HG03135 (cell line): ENCODE results near the gene DAB2.

Experiments used
- ATAC-seq: cut with Tn5 transposase; IDR thresholded peaks from one replicate; pipeline ENCODE4 v1.9.1; 2021; ENCODE audit warnings: mild to moderate bottlenecking, moderate library complexity; ENCODE audit not compliant: unreplicated experiment

DAB2 gene

GRCh38 chr5:39448506-39449128 lies 23.8 kb upstream of the DAB2 start:
- ATAC-seq, result no peak

- ATAC-seq, result no peak
Measured at GRCh38 chr5:39447968-39448367, 23.2 kb upstream of the DAB2 start.

- no peak for ATAC-seq
Measured at GRCh38 chr5:39447059-39447458, 22.3 kb upstream of the DAB2 start.

DNA sequence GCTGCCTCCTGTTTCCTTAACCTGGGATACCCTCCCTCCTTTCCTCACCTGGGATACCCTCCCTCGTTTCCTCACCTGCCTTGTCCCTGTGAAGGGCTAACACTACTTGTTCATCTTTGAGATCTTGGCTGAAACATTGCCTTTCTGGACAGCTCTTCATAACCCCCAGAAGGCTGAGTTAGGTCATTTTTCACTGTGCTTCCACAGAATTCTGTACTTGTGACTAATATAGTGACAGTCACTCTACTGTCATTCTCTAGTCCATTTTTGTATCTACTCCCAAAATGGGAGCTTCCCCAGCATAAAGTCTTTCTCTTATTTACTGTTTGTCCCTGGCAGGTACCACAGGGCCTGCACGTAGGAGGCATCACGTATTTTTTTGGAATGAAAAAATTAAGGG lies 21.5 kb upstream of the DAB2 start:
- ATAC-seq, result no peak

DNA sequence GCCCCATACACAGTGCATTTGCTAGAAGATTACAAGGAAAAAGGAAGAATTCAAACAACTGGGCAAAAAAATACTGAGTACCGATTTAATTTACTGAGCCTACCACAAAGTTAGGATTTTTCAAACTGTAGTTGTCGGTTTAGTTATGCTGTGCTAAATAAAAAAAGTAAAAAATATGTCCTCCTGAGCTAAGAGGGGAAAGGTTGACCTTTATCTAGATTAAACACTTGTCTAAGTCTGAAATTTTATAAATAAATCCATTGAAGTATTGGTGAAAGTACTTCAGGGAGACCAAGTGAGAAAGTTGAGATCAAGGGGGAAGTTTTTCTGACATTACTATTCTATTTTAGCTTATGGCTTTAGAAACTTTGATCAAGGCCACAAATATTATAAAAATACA lies 19.1 kb upstream of the DAB2 start:
- ATAC-seq, result no peak

DNA sequence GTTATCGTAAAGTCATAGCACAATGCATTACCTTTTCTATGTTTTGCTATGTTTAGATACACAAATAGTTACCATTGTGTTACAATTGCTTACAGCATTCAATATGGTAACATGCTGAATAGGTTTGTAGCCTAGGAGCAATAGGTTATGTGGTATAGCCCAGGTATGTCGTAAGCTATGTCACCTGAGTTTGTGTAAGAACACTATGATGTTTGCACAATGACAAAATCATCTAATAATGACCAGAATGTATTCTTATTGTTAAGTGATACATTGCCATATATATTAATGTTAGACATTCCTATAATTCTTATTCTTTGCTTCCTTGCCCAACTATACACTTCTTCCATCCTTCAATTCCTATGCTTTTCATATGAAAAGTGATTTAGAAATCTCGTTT lies 18.2 kb upstream of the DAB2 start:
- no peak for ATAC-seq

DNA sequence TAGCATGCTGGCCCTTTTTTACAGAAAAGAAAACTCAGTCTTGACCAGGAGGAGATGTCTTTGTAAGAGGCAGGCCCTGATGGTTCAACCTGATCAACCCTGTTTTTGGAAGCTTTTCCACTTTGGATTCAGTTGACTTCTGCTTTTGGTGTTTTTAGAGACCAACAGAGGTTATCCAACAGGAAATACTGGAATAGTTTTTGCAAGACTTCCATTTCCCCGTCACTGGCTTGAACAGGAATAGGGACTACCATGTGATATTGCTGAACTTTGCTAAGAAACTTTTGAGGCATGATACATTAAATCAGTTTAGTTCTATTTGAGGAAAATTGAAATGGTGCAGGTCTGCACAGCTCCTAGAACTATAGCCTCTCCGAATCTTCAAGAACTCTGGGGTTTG lies 17.1 kb upstream of the DAB2 start:
- ATAC-seq, result no peak

DNA sequence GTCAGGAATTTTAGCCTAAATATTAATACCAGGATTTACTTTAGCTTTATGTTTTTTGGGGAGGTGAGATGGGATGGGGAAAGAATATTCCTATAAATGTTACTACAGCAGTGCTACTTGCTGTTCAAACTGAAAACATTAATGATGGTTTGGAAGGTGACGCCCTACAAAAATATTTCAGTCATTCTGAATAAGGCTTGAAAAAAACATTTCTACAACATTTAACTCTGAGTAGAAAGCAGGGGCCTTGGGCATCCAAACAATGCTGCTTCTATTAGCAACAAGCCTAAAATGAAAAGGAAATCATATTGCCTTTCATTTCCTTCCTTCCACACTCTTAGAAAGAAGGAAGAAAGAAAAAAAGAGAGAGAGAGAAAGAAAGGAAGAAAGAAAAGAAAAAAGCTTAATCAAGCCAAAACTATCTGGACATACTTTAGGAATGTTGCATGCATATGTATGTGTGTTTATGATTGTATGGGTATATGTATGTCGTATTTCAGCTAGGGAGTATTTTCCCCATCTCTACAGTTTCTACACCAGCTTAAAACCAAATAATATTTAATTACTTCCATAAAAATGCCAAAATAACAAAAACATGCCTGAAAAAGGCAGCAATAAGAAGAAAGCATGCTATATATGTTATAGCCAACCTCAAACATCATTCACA lies 16.3 kb upstream of the DAB2 start:
- no peak for ATAC-seq

- ATAC-seq, result no peak
Measured at GRCh38 chr5:39440192-39440957, 15.6 kb upstream of the DAB2 start.

DNA sequence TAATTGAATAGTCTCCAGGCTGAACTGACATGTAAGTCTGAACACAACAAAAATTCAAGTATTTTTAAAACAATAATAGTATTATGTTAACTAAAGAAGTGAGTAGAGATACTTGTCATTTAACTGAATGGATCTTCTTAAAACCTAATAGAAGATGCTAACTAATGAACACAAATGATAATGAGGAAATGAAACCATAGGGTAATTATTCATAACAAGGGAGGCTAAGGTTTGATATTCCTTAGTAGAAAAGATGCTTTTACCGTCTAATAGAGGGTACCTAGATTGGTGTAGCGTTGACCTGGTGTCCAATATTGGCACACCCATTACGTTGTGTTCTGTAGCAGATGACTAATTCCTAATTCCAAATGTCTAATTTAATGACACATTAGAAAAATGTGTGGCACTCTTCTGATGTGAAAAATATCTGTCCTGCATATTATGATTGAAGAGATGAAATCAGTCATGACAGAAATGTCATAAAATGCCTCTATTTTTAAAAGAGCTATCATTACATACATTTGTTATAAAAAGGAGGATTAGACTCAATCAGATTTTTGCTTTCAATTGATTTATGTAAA lies 14.9 kb upstream of the DAB2 start:
- ATAC-seq, result no peak

- no peak for ATAC-seq
Measured at GRCh38 chr5:39437467-39437866, 12.7 kb upstream of the DAB2 start.

DNA sequence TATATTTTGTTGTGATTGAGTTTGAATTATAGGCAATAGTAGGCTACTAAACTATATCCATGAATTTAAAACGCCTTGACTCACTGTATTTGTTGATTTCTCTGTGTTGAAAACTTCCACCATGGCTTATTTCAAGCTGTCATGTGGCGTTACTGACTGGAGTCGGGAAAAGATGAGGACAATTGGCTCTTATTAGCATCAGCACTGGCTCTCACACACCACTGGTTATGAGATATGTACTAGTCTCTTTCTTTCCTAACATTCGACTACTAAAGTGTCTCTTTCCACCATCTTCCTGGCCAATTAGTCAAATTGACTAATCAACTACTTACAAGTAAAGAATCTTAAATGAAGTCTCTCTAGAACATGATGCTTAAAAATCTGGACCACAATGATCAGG lies 9.1 kb upstream of the DAB2 start:
- ATAC-seq, result no peak

GRCh38 chr5:39432696-39433530 lies 8.1 kb upstream of the DAB2 start:
- ATAC-seq, result no peak

DNA sequence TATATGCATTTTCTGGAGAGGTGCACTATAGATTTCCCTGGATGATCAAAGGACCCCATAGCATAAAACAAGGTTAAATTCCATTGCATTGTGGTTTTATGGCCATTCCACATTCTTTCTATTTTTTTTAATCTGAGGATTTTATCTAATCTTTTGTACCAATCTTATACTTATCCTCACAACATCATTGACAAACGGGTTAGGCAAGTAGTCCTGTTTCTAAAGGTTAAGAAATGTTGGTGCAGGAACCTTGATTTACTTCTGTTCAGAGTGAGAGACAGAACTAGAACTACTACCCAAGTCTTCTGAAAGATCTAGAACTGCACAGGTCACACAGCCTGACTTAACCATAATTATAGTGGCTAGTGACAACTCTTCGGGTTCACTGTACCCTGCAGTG lies 5.7 kb upstream of the DAB2 start:
- no peak for ATAC-seq

DNA sequence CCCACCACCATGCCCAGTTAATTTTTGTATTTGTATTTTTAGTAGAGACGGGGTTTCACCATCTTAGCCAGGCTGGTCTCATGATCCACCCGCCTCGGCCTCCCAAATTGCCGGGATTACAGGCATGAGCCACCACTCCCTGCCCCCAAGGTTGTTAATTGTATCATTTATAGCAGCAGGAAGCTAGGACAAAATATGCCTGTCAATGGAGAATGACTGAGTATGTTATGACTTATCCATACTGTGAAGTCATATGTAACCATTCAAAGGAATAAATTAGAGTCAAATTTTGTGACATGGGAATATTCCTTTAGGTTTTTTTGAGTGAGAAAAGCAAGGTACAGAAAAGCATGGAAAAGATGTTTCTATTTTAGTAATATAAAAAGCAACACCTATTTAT lies 3.9 kb upstream of the DAB2 start:
- ATAC-seq, result no peak

DNA sequence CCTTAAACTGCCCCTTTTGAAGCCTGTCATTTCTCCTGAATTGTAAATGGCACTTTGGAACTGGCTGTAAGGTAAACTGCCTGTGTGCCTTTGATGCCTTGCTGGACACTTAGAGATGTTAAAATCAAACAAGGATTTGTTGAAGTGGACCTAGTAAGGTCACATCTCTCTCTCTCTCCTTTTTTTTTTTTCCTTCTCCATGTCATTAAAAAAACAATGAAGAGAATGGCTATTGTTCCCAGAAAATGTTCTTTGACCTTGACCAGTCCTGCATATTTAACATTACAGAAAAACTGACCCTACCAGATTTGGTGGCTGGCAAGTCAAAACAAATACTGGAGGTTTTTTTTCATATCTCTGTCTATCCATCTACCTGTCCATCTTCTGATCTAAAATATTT lies 2.9 kb upstream of the DAB2 start:
- no peak for ATAC-seq

DNA sequence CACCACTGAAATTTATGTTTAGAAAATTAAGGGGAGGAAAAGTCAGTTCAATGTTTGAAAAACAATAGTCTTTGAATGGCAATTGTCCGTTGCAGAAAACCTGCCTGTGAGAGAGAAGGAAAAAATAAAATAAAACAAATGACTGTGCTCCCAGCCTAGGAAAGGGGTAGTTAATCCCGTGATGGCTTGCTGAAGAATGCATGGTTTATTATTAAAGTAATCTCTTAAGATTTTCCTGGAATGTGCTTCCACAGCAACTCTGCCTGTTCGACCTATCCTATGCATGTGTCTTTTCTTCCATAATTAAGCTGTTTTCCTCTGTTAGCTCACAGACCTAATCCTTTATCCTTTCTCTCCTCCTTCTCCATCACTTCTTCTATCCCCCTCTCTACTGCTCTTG lies 2.4 kb upstream of the DAB2 start:
- no peak for ATAC-seq

DNA sequence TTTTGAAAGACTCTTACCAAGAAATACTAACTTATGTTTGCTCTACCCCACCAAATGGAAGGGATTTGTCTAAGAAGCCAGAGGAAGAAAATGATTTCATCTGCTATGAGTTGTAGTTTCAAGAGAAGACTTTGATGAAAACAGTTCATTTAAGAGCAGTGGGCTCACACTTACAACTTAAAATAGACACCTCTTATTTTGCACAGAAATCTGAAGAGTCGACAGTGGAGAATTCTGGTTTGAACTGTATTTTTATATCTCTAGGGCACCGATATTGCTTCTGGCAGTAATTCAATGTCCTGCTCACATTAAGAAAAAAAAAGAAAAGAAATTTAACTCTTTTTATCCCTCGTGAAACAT lies 1.9 kb upstream of the DAB2 start:
- no peak for ATAC-seq

DNA sequence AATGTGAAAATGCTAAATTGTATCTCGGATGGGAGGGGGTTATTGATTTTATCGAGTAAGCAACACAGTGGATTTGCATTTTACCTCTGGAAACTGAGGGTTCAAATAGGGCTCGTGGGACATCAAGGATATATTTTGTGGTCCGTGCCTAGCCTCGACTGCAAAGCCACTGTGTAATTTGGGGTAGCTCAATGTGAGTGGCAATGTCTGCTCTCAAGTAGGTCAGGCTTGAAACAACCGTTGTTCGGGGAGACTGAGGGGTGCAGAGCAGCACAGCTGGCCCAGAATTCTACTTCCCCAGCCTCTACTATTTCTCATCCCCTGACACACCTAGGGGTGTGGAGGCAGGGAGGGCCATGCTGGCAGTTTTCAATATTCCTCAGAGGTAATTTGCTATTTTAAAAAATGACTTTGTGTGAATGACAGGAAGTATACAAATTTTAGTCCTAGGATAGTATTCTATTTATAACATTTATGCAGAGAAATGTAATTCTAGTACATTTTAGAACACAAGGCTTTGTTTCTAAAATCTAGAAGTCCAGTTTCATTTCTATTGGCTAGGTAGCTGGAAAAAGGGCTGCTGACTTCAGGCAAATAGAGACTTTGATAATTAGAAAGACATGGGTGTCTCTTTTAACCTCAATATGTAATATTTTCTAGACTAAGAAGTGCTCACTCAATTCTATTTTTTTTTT lies 1.4 kb upstream of the DAB2 start:
- ATAC-seq, result no peak

DNA sequence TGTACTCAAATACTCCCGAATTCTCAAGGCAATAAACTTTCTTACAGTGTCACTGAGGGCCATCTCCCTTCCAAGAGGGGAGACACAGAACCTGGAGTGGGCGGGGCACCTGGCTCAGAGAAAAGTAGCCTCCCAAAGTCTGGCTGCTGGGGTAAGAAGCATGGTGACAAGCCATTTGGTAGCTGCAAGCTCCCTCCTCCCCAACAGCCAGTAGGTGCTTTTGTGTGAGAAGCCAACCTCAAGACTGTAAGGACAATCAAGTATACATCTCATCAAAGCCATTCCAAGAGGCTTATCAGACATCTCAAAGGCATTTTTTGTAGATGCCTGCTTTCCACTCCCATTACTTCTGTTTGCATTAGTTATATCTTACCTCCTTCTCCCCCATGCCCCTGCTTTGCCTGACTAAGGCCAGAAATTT lies 1.4 kb downstream of the DAB2 start:
- no peak for ATAC-seq
